HG02852 (cell line): ENCODE data around the gene SEC14L1.
"Not testable (repeated sequence)": the region's sequence is repeated elsewhere in the genome, so short reads cannot be mapped to it uniquely, and the experiment has no call there.

ENCODE experiments used
- ATAC-seq: cut with Tn5 transposase; IDR thresholded peaks from one replicate; pipeline ENCODE4 v1.9.1; 2021; ENCODE audit warnings: mild to moderate bottlenecking, moderate library complexity; ENCODE audit not compliant: unreplicated experiment

SEC14L1 gene

GRCh38 chr17:77231076-77231871 lies 90.5 kb downstream of the SEC14L1 start:
- ATAC-seq: no peak

- ATAC-seq: no peak
Observed at GRCh38 chr17:77233127-77233526, 92.4 kb downstream of the SEC14L1 start.

- no peak for ATAC-seq
Observed at GRCh38 chr17:77233635-77234334, 93.0 kb downstream of the SEC14L1 start.

GRCh38 chr17:77234695-77235094 lies 93.9 kb downstream of the SEC14L1 start:
- ATAC-seq: no peak

GRCh38 chr17:77235370-77235941 lies 94.7 kb downstream of the SEC14L1 start:
- no peak for ATAC-seq

- ATAC-seq: no peak
Observed at GRCh38 chr17:77237232-77238008, 96.7 kb downstream of the SEC14L1 start.

GRCh38 chr17:77240976-77241375 lies 100.2 kb downstream of the SEC14L1 start:
- no peak for ATAC-seq

GRCh38 chr17:77242118-77242851 lies 101.5 kb downstream of the SEC14L1 start:
- no peak for ATAC-seq

- peak; percentile 57 for ATAC-seq
Observed at GRCh38 chr17:77245162-77245926, 104.6 kb downstream of the SEC14L1 start.

GRCh38 chr17:77246110-77247047 lies 105.6 kb downstream of the SEC14L1 start:
- ATAC-seq: peak; percentile 11

GRCh38 chr17:77247048-77247541 lies 106.3 kb downstream of the SEC14L1 start:
- ATAC-seq: peak; percentile 46

GRCh38 chr17:77247609-77248008 lies 106.8 kb downstream of the SEC14L1 start:
- ATAC-seq: no peak

- no peak for ATAC-seq
Observed at GRCh38 chr17:77248216-77249114, 107.7 kb downstream of the SEC14L1 start.

GRCh38 chr17:77251622-77252183 lies 110.9 kb downstream of the SEC14L1 start:
- ATAC-seq: no peak

- ATAC-seq: not testable (repeated sequence)
Observed at GRCh38 chr17:77252306-77252705, 111.5 kb downstream of the SEC14L1 start.

- no peak for ATAC-seq
Observed at GRCh38 chr17:77253611-77254051, 112.9 kb downstream of the SEC14L1 start.
